ENCODE results near the gene MLN. TPM values are rescaled to one million over a fixed set of nuclear protein-coding genes. Genes with fewer than 3 reads are reported as not detected.

The MLN gene
- total RNA-seq, 2 experiments from 2014 or later, result not detected

DNA sequence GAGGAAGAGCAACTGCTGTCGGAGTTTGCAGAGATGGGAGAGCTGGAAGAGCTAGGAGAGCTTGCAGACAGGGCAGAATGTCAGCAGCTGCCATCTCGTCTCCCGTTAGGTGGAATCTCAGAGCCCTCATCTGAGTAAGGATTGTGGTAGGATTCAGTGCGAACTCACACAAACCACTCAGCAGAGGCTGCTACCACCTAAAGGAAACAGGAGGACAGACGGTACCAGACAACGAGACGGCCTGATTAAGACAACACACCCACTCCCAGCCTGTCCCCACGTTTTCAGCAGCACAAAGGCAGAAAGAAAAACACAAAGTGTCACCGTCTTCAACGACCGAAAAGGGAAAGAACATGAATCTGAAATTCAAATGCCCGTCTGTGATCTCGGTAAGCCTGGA, 19.0 kb downstream of the MLN start:
- Mint-ChIP-seq H3K9me3 (ENCODE audit: low read depth) (no peaks in the 10 kb centered on the region), H3K4me1 (peaks cover 46% of the 10 kb centered on the region), H3K4me3 (no peak overlapping the region), H3K27me3 (no peaks in the 10 kb centered on the region), H3K27ac (peak overlapping the region; percentile 24), H3K36me3 (ENCODE audit: low read depth) (peaks cover 44% of the 10 kb centered on the region)
- intact Hi-C loops (cut with DNase I, micrococcal nuclease), result loop anchor here in 1 of 2 experiments (5.0 kb wide), 2 partner anchors 162 to 453 kb away; partner anchors contain the start of genes HMGA1 and ITPR3
- CTCF ChIA-PET, result no interaction called here
- no peak for ATAC-seq
- no peak for DNase-seq
- POLR2A ChIA-PET, result interaction anchor here (1.4 kb wide), 1 partner anchor 8 kb away, joined by 3 read pairs; no protein-coding TSS in a partner anchor

DNA sequence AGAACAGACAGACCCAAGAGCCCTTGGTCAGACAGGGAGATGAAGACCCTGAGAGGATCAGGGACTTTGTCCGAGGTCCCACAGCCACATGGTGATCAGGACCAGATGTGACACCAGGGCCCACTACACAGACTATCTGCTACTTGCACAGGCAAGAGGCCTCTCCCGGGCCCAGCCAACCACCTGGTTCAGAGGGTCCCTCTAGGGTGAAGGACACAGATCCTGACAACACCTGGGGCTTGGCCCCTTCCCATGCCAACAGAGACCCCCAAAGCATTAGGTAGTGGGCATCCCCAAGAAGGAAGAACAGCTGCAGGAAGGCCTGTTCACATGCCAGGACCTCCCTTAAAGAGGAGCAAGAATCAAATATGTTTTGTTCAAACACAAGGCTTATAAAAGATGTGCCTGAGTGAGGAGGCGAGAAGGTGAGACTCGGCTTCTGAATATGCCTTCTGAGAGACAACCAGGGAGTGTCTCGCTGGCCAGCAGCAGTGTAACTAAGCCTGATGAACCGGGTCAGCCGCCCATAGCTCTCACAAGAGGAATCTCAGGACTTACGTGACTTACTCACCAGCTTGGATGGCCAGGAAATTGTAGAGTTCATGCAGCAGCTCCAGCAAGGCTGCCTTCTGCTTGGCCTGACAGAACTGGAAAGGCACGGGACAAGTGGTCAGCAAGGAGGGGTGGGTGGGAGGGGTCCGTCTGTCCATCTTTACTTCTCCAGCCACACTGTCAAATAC, 19.9 kb downstream of the MLN start:
- peaks cover 51% of the 10 kb centered on the region for H3K36me3 Mint-ChIP-seq (ENCODE audit: low read depth)
- CTCF ChIA-PET, result interaction anchor here (0.7 kb wide), 1 partner anchor 648 kb away, joined by 4 read pairs; no protein-coding TSS in a partner anchor
- H3K4me3 Mint-ChIP-seq, result no peak overlapping the region
- H3K9me3 Mint-ChIP-seq (ENCODE audit: low read depth), result no peaks in the 10 kb centered on the region
- DNase-seq, result no peak
- H3K27ac Mint-ChIP-seq, result no peak overlapping the region
- POLR2A ChIA-PET, result interaction anchor here (1.4 kb wide), 1 partner anchor 8 kb away, joined by 3 read pairs; no protein-coding TSS in a partner anchor
- ATAC-seq, result no peak
- intact Hi-C loops (cut with DNase I, micrococcal nuclease), result no loop called here
- no peaks in the 10 kb centered on the region for H3K27me3 Mint-ChIP-seq
- peaks cover 39% of the 10 kb centered on the region for H3K4me1 Mint-ChIP-seq

DNA sequence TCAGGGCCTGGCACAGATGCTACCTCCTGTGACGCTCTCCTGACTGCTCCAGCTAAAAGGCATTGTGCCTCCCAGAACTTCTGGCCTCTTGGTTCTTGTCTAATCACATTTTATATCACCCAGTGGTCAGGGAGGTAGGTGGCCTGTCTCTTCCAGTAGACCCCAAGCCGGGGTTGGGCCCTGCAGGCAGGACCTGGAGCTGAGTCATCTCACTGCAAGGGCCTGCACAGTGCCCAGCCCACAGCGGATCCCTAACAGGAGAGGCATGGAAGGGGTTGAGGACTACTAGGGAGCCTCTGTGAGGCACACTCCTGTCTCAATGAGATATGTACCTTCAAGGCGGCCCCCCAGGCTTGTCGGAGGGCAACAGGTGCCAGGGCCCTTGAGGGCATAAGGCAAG, 21.2 kb downstream of the MLN start:
- peaks cover 35% of the 10 kb centered on the region for H3K4me1 Mint-ChIP-seq
- DNase-seq (no peak), ATAC-seq (no peak)
- ChIA-PET POLR2A (no interaction called here), CTCF (interaction anchor here (0.6 kb wide), 1 partner anchor 11 kb away, joined by 4 read pairs; no protein-coding TSS in a partner anchor)
- no peak overlapping the region for H3K27ac Mint-ChIP-seq
- H3K9me3 Mint-ChIP-seq (ENCODE audit: low read depth), result no peaks in the 10 kb centered on the region
- no peak overlapping the region for H3K4me3 Mint-ChIP-seq
- intact Hi-C loops (cut with DNase I, micrococcal nuclease), result no loop called here
- peaks cover 52% of the 10 kb centered on the region for H3K36me3 Mint-ChIP-seq (ENCODE audit: low read depth)
- H3K27me3 Mint-ChIP-seq, result no peaks in the 10 kb centered on the region

DNA sequence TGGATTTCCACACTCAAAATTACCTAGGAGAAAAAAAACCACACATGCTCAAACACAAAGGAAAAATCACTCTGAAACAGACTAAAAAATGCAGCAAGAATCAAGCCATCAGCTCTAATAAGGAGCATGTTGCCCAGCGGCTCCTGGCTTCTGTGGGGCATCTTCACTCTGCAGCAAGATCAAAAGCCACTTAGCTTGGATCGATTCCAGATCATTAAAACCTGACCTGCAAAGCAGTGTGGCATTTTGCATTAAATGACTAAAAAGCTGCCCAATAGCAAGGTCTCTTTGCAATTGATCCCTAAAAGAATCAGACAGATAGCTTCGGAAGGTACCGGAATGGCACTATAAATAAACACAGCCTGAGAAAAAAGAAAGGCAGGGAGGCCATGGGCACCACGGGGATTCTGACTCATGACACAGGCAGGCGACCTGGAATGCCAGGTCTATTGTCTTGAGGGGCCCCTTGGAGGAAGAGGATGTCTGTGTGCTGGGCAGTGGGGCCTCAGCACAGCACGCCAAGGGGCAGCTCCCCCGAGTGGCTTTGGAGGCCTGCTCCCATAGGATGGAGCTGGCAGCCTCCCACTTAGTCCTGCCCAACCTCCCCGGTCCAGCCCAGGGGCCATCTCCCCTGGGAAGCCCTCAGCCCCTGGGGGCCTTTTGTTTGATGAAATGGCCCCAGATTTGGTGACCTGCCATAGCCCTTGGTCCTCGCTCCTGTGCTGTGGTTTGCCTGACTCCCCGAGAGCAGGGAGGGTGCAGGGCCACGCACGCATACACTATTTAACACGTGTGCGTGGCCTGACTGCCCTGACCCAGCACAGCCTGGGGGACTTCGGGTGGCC, 22.4 kb downstream of the MLN start:
- intact Hi-C loops (cut with DNase I, micrococcal nuclease), result no loop called here
- Mint-ChIP-seq H3K4me3 (no peak overlapping the region), H3K4me1 (peaks cover 23% of the 10 kb centered on the region)

DNA sequence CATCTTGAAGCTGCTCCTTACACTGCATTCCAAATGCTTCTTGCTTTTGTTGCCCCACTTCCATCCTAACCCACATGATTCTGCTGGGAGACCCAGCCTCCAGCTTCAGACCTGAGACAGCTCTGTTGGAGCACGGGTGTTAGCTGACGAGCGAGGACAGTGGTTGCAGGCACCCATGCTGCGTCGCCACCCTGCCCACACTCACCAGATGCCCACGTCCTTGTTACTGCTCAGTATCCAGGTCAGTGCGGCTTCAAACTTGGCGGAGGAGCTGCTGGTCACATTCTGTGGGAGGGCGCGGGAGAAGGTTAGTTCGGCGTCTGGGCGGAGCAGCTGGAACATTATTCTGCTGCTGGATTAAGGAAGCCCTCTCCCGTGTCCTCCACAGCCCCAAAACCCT, 23.9 kb downstream of the MLN start:
- Mint-ChIP-seq H3K4me3 (no peak overlapping the region), H3K27me3 (no peaks in the 10 kb centered on the region), H3K4me1 (peaks cover 8% of the 10 kb centered on the region), H3K27ac (no peak overlapping the region), H3K36me3 (ENCODE audit: low read depth) (peaks cover 57% of the 10 kb centered on the region), H3K9me3 (ENCODE audit: low read depth) (no peaks in the 10 kb centered on the region)
- no peak for DNase-seq
- CTCF ChIA-PET, result interaction anchor here (0.7 to 3.0 kb wide), 3 partner anchors 8 to 20 kb away, joined by 3 to 10 read pairs (median 4); no protein-coding TSS in a partner anchor
- no peak for ATAC-seq
- POLR2A ChIA-PET, result no interaction called here
- intact Hi-C loops (cut with DNase I, micrococcal nuclease), result no loop called here

More for the DNA sequence above, 22.4 kb downstream of the MLN start:
- Mint-ChIP-seq H3K36me3 (ENCODE audit: low read depth) (peaks cover 56% of the 10 kb centered on the region), H3K27ac (peak overlapping the region; percentile 24), H3K27me3 (no peaks in the 10 kb centered on the region), H3K9me3 (ENCODE audit: low read depth) (no peaks in the 10 kb centered on the region)
- POLR2A ChIA-PET, result no interaction called here
- ATAC-seq, result no peak
- CTCF ChIA-PET, result interaction anchor here (3.0 kb wide), 1 partner anchor 10 kb away, joined by 10 read pairs; no protein-coding TSS in a partner anchor
- DNase-seq, result no peak

DNA sequence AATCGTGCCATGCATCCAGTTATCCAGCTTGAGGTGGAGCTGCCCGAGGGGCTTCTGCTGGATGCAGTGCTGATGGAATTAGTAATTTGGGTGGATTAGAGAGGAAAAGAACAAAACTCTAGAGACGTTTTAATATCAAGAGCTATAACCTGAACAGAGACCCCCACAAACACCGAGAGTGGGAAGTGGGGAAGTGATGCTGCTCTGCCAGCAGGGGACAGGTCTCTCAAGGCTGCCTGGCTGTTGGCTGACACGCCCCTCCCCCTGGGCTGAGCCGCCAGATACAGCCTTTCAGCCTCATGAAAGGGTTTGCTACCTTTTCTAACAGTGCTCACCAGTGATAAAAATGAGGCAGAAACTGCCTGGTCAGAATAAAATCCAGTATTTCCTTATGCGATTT, 24.5 kb downstream of the MLN start:
- CTCF ChIA-PET, result interaction anchor here (0.7 to 3.0 kb wide), 4 partner anchors 8 to 32 kb away, joined by 3 to 10 read pairs (median 4); no protein-coding TSS in a partner anchor
- DNase-seq, result no peak
- intact Hi-C loops (cut with DNase I, micrococcal nuclease), result no loop called here
- H3K27me3 Mint-ChIP-seq, result no peaks in the 10 kb centered on the region
- H3K36me3 Mint-ChIP-seq (ENCODE audit: low read depth), result peaks cover 55% of the 10 kb centered on the region
- POLR2A ChIA-PET, result interaction anchor here (0.6 kb wide), 1 partner anchor 9 kb away, joined by 5 read pairs; no protein-coding TSS in a partner anchor
- peaks cover 3% of the 10 kb centered on the region for H3K4me1 Mint-ChIP-seq
- no peak overlapping the region for H3K4me3 Mint-ChIP-seq
- H3K9me3 Mint-ChIP-seq (ENCODE audit: low read depth), result no peaks in the 10 kb centered on the region
- H3K27ac Mint-ChIP-seq, result no peak overlapping the region
- ATAC-seq, result no peak

DNA sequence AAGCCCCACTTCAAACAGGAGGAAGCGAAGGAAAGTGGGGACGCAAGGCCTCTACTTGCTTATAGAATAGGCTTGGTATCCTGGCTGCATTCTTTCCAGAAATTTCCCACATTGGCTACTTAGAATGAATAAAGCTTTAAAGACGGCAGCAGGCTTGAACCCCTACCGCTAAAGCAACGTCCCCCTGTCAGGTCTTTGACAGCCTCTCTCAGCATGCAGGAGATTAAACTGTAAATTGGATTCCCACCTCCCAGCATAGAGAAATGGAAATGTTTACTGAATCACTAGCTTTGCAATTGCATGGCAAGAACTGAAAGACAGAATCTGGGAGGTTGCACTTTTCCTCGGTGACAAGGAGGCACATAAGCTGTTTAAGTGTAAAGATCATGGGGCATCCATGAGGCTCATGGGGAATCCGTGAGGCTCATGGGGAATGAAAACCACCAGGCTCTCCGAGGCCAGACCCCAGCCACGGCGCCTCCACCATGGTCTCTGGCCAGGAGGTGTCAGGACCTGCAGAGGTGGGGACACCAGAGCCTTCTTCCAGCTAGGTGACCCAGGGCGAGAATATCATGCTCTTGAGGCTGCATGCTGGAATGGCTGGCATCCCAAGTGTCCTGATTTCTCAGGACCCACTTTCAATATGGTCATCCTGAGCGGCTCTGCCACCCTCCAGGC, 25.2 kb downstream of the MLN start:
- POLR2A ChIA-PET, result no interaction called here
- Mint-ChIP-seq H3K36me3 (ENCODE audit: low read depth) (peaks cover 49% of the 10 kb centered on the region), H3K4me3 (no peak overlapping the region)

DNA sequence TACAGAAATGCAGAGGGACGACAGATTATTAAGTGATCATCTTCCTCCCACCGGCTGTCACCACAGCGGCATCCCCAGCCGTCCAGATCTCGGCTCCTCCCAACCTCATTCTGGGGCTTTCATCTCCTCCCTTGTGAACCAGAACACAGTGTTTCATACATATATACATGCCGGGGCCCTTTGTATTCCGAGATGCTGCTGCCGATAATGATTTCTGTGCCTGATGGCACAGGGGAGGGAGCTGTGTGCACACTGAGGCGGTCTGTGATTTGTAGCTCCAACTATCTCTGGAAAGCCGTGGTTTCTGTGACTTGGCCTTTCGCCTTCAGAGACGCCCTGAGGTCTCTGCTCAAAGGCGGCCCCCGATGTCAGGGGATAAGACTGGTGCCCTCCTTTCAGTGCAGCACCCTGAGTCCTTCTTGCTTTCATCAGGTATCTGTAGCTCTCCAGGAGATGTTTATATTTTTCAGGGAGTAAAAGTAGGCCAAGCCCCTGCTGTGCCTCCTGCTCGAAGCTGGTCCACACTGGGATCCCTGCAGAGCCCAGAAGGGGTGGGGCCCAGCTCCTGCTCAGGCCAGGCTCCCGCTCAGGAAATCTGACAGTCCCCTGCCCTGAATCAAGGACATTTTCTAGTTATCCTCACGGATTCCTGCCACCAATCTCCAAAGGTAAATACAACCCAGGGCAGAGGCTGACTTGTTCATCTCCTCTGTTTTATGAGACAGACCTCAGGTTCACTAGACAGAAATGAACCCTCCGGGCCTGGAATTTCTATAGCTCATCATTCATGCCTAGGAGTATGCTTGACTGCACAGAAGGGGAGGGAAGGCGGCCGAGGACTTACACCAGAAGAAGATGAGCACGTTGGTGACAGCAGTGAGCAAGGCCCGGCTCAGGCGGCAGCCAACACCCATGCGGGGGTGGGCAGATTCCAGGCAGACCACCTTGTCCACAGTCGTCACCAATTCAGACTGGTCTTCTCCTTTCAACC, 26.1 kb downstream of the MLN start:
- H3K4me1 Mint-ChIP-seq, result no peaks in the 10 kb centered on the region
- H3K27ac Mint-ChIP-seq, result no peak overlapping the region
- no peaks in the 10 kb centered on the region for H3K9me3 Mint-ChIP-seq (ENCODE audit: low read depth)
- H3K36me3 Mint-ChIP-seq (ENCODE audit: low read depth), result peaks cover 48% of the 10 kb centered on the region
- no peak overlapping the region for H3K4me3 Mint-ChIP-seq
- CTCF ChIA-PET, result interaction anchor here (0.6 to 1.4 kb wide), 3 partner anchors 9 to 306 kb away, joined by 4 to 6 read pairs (median 4); no protein-coding TSS in a partner anchor
- ATAC-seq, result no peak
- no peaks in the 10 kb centered on the region for H3K27me3 Mint-ChIP-seq
- intact Hi-C loops (cut with DNase I, micrococcal nuclease), result no loop called here
- DNase-seq, result no peak
- POLR2A ChIA-PET, result no interaction called here

More for the DNA sequence above, 25.2 kb downstream of the MLN start:
- no peaks in the 10 kb centered on the region for H3K27me3 Mint-ChIP-seq
- ATAC-seq (no peak), DNase-seq (no peak)
- H3K4me1 Mint-ChIP-seq, result no peaks in the 10 kb centered on the region
- CTCF ChIA-PET, result interaction anchor here (0.8 to 1.4 kb wide), 3 partner anchors 9 to 31 kb away, joined by 3 to 4 read pairs (median 3); no protein-coding TSS in a partner anchor
- no peaks in the 10 kb centered on the region for H3K9me3 Mint-ChIP-seq (ENCODE audit: low read depth)
- intact Hi-C loops (cut with DNase I, micrococcal nuclease), result no loop called here
- H3K27ac Mint-ChIP-seq, result no peak overlapping the region

DNA sequence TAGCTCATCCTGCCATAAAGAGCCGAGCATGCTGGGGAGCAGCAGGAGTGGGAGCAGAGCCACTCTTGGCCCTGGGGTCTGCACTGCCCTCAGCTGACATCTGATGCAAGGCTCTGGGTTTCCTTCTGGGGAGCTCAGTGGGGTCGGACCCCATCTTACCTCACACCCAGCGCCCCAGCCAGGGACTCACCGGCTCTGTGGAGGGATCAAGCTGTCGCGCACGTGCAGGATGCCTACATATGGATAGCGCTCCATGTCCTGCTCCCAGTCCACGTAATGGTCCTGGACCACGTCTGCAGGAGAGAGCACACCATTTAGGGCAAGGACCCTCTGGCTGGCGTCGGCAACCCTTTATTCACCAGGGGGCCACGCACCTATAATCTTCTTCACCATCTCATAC, 27.0 kb downstream of the MLN start:
- no peak for ATAC-seq
- ChIA-PET POLR2A (interaction anchor here (1.3 kb wide), 1 partner anchor 8 kb away, joined by 3 read pairs; no protein-coding TSS in a partner anchor), CTCF (interaction anchor here (0.6 to 1.2 kb wide), 3 partner anchors 8 to 40 kb away, joined by 3 to 4 read pairs (median 3); no protein-coding TSS in a partner anchor)

DNA sequence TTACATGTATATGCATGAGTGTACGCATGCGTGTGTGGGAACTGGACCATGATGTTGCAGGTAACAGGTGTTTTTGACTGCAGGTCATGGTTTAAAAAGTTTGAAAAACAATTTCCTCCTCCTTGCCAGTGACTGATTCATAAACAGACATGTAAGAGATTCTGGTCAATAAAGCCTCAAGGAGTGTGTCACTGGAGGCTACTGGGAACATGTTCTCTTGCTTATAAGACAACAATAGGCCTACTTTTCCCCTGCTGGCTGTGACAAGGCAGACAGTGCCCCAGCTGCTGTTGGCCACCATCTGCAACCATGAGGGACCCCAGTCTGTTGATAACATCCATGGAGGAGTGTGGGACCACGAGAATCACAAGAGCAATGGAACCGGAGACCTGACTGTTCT, 27.6 kb downstream of the MLN start:
- ATAC-seq (no peak), DNase-seq (no peak)
- ChIA-PET POLR2A (interaction anchor here (1.3 kb wide), 1 partner anchor 9 kb away, joined by 3 read pairs; no protein-coding TSS in a partner anchor), CTCF (interaction anchor here (0.6 to 1.0 kb wide), 3 partner anchors 10 to 16 kb away, joined by 3 read pairs; no protein-coding TSS in a partner anchor)
- no peaks in the 10 kb centered on the region for H3K27me3 Mint-ChIP-seq
- H3K9me3 Mint-ChIP-seq (ENCODE audit: low read depth), result no peaks in the 10 kb centered on the region
- peaks cover 47% of the 10 kb centered on the region for H3K36me3 Mint-ChIP-seq (ENCODE audit: low read depth)
- H3K4me3 Mint-ChIP-seq, result no peak overlapping the region
- H3K27ac Mint-ChIP-seq, result no peak overlapping the region
- intact Hi-C loops (cut with DNase I, micrococcal nuclease), result no loop called here
- peaks cover under 1% of the 10 kb centered on the region for H3K4me1 Mint-ChIP-seq

More for the DNA sequence above, 27.0 kb downstream of the MLN start:
- Mint-ChIP-seq H3K4me3 (no peak overlapping the region), H3K27me3 (no peaks in the 10 kb centered on the region), H3K4me1 (no peaks in the 10 kb centered on the region), H3K9me3 (ENCODE audit: low read depth) (no peaks in the 10 kb centered on the region), H3K36me3 (ENCODE audit: low read depth) (peaks cover 46% of the 10 kb centered on the region), H3K27ac (no peak overlapping the region)
- no peak for DNase-seq
- intact Hi-C loops (cut with DNase I, micrococcal nuclease), result no loop called here

Data from activated CD4-positive, alpha-beta T cell treated with anti-CD3 and anti-CD28 coated beads for 36 hours (primary cell).